Measurements from ENCODE around the gene CT47C1. TPM values are rescaled to one million over a fixed set of nuclear protein-coding genes. Genes with fewer than 3 reads are reported as not detected.
A peak's percentile ranks its signal among the peaks of the same experiment; 100 is the strongest.

Gene CT47C1
- polyA plus RNA-seq, 1 experiment = not detected

- CTCF ChIA-PET = no interaction called here
- no peak for DNase-seq (ENCODE audit: low read depth, low spot score)
- H3K4me3 ChIP-seq (ENCODE audit: low read depth, low read length) = no peak overlapping the region
- TF ChIP-seq CTCF (IDR thresholded peaks at IDR 0.05; ENCODE audit: low read depth, low read length) = no peak
- no peak overlapping the region for H3K27ac ChIP-seq (ENCODE audit: low read depth, low read length)
- H3K27me3 ChIP-seq (ENCODE audit: control insufficient read depth, insufficient read depth, low read length) = no peaks in the 10 kb centered on the region
- peaks cover 2% of the 10 kb centered on the region; the same call in 1 of the 2 replicates for H3K9me3 ChIP-seq (ENCODE audit: control insufficient read depth, insufficient read depth, low read length)
- POLR2A ChIA-PET = no interaction called here
These were observed 41.8 kb upstream of the CT47C1 start for GRCh38 chrX:119030990-119031389.

DNA sequence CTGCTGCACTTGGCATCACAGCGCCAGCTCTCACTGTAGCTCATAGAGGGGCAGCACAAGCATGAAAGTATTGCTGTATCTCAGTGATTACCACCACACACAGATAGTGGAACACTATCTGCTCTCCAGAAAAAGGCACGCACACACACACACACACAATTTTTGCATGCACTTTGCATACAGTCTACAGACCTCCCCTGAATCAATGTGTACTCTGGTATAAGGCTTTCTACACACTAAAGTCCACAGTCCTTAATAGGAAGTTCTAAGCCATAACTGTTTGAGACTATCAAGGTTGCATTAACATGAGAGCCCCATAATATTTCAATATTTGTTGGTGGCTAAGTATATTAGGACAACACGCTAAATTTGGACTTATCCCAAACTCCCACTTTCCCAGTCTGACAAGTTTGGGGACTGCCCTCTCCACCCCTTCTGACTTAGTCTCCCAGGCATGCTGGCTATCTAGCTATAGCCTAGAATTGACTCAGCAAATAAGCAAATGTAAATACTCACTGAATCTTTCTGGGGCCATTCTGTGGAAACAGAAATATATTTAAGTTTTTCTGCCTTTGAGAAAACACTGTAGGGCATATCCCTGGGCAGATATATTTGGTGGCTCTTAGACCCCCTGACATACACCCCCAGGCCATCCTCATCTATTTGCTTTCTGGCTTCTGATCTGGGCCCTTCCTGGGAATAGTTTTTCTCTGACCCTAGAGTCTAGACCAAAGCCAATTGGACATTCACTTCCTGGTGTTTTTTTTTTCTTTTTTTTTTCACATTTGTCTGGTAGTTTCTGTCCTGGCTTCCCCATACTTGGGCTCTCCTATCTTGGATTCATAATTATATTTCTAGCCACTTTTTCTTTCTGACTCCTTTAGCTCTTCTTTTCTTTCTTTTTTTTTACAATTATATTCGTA lies 36.4 kb upstream of the CT47C1 start:
- Histone ChIP-seq H3K27ac (ENCODE audit: low read depth, low read length) (no peak overlapping the region), H3K4me3 (ENCODE audit: low read depth, low read length) (no peak overlapping the region), H3K27me3 (ENCODE audit: control insufficient read depth, insufficient read depth, low read length) (no peaks in the 10 kb centered on the region), H3K9me3 (ENCODE audit: control insufficient read depth, insufficient read depth, low read length) (0 out of 2 replicates have a peak, but pooled peaks cover 2% of the 10 kb centered on the region)
- no peak for TF ChIP-seq CTCF (IDR thresholded peaks at IDR 0.05; ENCODE audit: low read depth, low read length)
- ChIA-PET POLR2A (interaction anchor here (0.7 kb wide), 1 partner anchor 8 kb away, joined by 4 read pairs; no protein-coding TSS in a partner anchor), CTCF (interaction anchor here (0.7 to 1.5 kb wide), 2 partner anchors 27 to 982 kb away, joined by 3 to 4 read pairs; no protein-coding TSS in a partner anchor)
- DNase-seq (ENCODE audit: low read depth, low spot score) = no peak

GRCh38 chrX:119040432-119040831 lies 32.4 kb upstream of the CT47C1 start:
- Histone ChIP-seq H3K4me3 (ENCODE audit: low read depth, low read length) (no peak overlapping the region), H3K9me3 (ENCODE audit: control insufficient read depth, insufficient read depth, low read length) (no peaks in the 10 kb centered on the region), H3K27ac (ENCODE audit: low read depth, low read length) (no peak overlapping the region), H3K27me3 (ENCODE audit: control insufficient read depth, insufficient read depth, low read length) (no peaks in the 10 kb centered on the region)
- DNase-seq (ENCODE audit: low read depth, low spot score) = no peak
- TF ChIP-seq CTCF (IDR thresholded peaks at IDR 0.05; ENCODE audit: low read depth, low read length) = no peak
- POLR2A ChIA-PET = no interaction called here
- CTCF ChIA-PET = interaction anchor here (1.0 to 1.7 kb wide), 2 partner anchors 26 to 35 kb away, joined by 3 to 8 read pairs; no protein-coding TSS in a partner anchor

GRCh38 chrX:119041175-119041574 lies 31.6 kb upstream of the CT47C1 start:
- DNase-seq (ENCODE audit: low read depth, low spot score) = peak; percentile 45
- ChIA-PET POLR2A (no interaction called here), CTCF (no interaction called here)
- Histone ChIP-seq H3K4me3 (ENCODE audit: low read depth, low read length) (no peak overlapping the region), H3K27me3 (ENCODE audit: control insufficient read depth, insufficient read depth, low read length) (no peaks in the 10 kb centered on the region), H3K9me3 (ENCODE audit: control insufficient read depth, insufficient read depth, low read length) (no peaks in the 10 kb centered on the region), H3K27ac (ENCODE audit: low read depth, low read length) (peak overlapping the region; percentile 48)
- TF ChIP-seq CTCF (IDR thresholded peaks at IDR 0.05; ENCODE audit: low read depth, low read length) = no peak

GRCh38 chrX:119042040-119042439 lies 30.8 kb upstream of the CT47C1 start:
- no peak for TF ChIP-seq CTCF (IDR thresholded peaks at IDR 0.05; ENCODE audit: low read depth, low read length)
- Histone ChIP-seq H3K4me3 (ENCODE audit: low read depth, low read length) (no peak overlapping the region), H3K27me3 (ENCODE audit: control insufficient read depth, insufficient read depth, low read length) (no peaks in the 10 kb centered on the region), H3K9me3 (ENCODE audit: control insufficient read depth, insufficient read depth, low read length) (no peaks in the 10 kb centered on the region), H3K27ac (ENCODE audit: low read depth, low read length) (no peak overlapping the region)
- CTCF ChIA-PET = no interaction called here
- POLR2A ChIA-PET = no interaction called here
- no peak for DNase-seq (ENCODE audit: low read depth, low spot score)

Measured in AG04450 (cell line).